GM11168 (cell line): ENCODE data around the gene ZDBF2.
"Not testable (repeated sequence)": the region's sequence is repeated elsewhere in the genome, so short reads cannot be mapped to it uniquely, and the experiment has no call there.

Experiments
- in situ Hi-C: fragments of 300-500 bp; cut with MboI; formaldehyde crosslinking; loops from one replicate; pipeline ENCODE4 v1.12.0; 2022; ENCODE audit warnings: low sequenced_read_pairs; ENCODE audit not compliant: unreplicated experiment

The ZDBF2 gene

DNA sequence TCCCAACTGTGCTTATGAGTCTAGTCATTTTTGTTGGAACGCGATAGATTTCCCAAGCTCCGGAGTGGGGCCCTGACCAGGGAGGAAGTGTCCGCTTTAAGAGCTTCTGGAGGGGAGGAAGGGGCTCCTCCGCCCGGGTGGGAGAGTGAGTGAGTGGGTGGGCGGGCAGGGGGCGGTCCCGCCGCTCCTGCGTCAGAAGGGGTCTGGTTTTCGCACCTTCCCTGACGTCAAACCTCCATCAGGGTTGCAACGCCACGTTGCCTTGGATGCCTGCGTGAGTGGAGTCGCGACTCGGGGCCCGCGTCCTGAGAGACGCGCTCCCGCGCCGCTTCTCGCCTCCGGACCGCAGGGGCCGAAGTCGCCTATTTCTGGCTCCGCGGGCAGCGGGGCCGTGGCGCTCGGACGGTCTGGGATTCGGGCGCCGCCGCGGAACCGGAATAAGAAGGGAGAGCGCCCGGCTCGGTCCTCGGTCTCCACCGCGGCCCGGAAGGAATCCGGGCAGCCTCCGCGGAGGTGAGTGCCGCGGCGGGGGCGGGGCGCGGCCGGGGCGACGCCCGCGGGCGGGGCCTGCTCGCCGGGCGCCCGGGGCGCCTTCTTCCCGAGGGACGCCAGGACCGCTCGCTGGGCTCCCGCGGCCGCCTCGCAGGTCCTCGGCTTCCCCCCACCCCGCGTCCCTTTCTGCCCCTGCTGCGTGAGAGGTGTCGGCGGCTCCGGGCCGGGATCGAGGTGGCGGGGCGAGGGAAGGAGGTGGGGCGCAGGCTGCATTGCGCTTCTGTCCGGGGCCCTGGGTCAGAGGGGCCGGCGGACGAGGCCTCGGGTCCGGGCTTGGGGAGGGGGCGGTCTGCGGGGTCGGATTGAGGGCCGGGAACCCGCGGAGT, at the start of gene ZDBF2:
Gene ZDBF2 (plus strand): TSS at position 230 of the 878 bp plus-strand sequence. CDS start 7,187 bp downstream, outside the sequence.
- in situ Hi-C loops: no loop called here

DNA sequence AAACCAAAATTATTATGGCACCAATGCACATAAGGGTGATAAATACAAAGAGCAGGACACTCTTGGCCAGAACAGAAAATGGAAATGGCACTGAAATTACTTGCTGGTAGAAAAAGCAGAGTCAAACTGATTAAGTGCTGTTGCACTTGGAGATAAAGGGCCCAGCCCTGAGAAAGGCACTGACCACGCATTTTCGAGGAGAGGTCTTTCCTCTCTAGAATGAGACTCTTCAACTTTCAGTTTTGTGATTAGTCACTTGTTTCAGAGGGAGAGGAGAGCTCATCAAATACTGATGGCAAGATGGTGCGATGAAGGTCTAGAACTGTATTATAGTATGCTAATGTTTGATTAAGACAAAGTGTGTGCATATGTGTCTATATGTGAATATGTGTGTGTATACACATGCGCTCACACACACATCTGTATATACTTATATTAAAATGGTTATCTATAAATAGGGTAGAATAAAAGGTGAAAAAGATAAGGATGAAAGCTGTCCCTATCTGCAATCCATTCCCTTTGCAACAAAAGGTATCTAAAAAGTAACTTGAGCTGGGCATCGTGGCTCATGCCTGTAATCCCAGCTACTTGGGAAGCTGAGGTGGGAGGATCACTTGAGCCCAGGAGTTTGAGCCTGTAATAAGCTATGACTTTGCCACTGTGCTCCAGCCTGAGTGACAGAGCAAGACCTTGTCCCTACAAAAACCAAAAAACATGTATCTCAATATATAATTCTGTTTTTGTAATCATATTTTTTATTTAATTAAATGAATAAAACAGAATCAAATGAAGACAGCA, 48.8 kb upstream of the ZDBF2 start:
- in situ Hi-C loops: no loop called here

GRCh38 chr2:206228636-206229035, 45.8 kb upstream of the ZDBF2 start:
- in situ Hi-C loops: not testable (repeated sequence)

- in situ Hi-C loops: no loop called here
These were observed 44.8 kb upstream of the ZDBF2 start for GRCh38 chr2:206229642-206230041.

GRCh38 chr2:206230060-206230762, 44.3 kb upstream of the ZDBF2 start:
- in situ Hi-C loops: no loop called here

DNA sequence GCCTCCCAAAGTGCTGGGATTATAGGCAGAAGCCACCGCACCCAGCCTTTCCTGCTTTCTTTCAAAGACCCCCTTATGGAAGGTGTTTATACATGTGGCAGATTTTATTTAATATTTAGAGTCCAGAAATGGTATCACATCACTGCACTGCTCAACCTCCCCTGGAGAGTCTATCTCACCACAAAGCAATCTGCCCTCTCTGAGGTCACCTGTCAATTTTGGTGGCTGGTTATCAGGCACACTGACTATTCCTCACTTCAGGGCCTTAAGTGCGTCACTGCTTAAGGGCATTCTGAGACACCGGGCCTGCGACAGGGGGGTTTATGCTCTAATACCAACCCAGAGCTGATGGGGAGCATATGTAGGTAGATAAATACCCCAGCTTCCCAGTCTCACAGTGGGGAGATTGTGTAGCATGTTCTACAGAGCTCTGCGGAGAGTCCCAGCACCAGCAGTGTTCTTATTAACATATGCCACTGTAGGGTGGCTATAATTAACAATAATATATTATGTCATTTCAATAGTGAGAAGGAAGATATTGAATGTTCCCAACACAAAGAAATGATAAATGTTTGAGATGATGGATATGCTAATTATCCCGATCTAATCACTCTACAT, 42.7 kb upstream of the ZDBF2 start:
- in situ Hi-C loops: no loop called here

DNA sequence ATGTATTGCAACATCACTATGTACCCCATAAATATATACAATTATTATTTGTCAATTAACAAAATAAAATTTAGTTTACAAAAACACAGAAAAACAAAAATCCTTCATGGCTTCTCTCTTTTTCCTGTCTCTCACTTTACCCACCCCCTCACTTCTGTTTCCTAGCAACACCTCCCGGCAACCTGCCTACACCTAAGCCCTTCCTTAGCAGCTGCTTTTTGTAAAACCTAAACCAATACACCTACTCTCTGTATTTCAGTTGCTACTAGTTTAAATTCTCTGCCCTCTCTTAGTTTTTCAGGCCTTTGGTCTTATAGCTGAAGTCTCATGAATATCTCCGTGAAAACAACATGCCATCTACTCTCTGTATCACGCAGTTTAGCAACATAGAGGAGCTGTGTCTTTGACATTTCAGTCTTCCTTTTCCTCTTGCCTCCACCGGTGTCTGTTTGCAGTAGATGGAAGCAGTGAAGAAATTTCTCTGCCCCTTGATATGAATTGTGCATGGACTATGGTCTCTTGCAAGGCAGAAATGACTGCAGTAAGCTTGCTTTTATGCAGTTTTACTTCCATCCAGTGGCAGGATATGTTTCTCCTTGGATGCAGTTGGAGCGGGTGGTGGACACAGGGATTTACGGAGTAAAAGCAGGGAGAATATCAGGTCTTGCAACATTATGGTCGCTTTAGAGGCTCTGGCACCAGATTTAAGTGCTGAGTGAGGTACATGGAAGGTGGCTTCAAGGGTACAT, 42.0 kb upstream of the ZDBF2 start:
- in situ Hi-C loops: no loop called here

- in situ Hi-C loops: no loop called here
These were observed 35.3 kb upstream of the ZDBF2 start for GRCh38 chr2:206239157-206239556.

- in situ Hi-C loops: no loop called here
These were observed 34.1 kb upstream of the ZDBF2 start for GRCh38 chr2:206240327-206240726.

DNA sequence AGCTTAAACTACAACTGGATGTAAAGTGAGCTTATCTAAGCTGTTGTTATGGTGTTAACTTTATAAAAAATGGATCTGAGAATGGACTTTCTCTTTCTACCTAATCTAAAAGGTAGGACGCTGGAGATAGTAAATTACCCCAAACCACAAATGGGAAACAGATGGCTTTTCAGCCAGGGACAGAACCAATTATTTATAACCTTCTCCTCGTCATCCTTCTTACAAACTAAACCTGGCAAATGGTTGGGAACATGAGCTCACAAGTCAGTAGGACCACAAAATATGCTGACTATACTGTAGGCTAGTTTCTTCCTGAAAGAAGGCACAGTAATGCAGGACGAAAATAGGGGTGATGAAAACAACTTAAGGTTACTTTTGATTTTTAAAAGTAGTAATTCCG, 32.7 kb upstream of the ZDBF2 start:
- in situ Hi-C loops: no loop called here

DNA sequence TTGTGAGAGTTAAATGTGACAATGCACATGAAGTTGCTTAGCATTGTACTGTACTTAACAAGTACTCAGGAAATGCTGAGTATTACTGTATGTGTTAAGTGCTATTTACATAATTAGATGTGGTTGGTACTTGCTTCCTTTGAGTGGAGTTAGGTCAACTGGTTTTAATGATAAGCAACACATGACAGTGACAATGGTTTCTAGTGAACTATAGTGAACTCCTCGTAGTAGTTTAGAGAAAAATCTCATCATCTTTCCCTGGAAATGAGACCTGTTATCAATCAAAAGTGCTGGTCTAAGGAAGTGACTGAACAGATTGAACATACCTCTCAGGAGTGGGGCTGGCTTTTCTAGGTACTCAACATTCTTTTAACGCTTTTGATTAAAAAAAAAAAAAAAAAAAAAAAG, 29.2 kb upstream of the ZDBF2 start:
- in situ Hi-C loops: no loop called here

DNA sequence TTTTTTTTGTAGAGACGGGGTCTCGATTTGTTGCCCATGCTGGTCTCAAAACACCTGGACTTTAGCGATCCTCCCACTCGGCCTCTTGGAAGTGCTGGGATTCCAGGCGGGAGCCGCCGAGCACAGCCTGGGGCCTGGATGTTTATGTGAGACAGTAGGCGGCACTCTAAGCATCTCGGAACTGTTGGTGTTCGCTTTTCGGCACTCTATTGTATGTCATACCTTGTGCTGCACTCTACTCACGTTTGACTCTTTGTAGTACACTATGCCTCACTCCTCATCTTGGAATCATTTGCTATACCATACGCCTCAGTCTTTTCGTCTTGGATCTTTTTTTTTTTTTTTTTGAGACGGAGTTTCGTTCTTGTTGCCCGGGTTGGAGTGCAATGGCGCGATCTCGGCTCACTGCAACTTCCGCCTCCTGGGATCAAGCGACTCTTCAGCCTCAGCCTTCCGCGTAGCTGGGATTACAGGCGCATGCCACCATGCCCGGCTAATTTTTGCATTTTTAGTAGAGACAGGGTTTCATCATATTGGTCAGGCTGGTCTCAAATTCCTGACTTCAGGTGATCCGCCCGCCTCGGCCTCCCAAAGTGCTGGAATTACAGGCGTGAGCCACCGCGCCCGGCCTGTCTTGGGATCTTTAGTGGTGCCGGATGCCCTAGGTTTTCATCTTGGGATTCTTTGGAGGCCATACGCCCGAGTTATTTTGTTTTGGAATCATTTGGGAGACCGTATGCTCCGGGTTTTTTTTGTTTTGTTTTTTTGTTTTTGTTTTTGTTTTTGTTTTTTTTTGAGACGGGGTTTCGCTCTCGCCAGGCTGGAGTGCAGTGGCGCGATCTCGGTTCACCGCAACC, 24.2 kb upstream of the ZDBF2 start:
- in situ Hi-C loops: no loop called here

DNA sequence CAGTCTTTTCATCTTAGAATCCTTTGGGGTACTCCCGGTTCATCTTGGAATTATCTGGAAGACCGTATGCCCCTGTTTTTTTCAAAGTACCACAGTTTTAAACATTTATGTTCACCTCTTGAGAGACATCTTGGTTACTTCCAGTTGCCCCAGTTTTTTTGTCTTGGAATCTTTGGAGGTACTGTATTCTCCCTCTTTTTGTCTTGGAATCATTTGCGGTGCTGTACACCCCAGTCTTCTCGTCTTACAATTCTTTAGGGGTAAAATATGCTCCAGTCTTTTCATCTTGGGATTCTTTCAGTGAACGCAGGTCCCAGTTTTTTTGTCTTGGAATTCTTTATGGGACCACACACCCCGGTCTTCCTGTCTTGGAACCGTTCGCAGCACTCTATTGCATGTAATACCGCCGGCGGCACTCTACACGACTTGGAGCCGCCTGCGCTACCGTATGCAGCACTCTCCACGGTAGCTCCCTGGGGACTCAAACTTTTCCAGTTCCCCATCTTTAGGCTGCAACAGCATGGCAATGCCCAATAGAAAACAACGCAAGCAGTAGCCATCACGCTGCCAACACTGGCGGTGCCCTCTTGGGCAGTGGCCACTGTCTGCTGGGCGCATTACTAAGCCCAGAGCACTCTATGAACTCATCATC, 21.2 kb upstream of the ZDBF2 start:
- in situ Hi-C loops: no loop called here

DNA sequence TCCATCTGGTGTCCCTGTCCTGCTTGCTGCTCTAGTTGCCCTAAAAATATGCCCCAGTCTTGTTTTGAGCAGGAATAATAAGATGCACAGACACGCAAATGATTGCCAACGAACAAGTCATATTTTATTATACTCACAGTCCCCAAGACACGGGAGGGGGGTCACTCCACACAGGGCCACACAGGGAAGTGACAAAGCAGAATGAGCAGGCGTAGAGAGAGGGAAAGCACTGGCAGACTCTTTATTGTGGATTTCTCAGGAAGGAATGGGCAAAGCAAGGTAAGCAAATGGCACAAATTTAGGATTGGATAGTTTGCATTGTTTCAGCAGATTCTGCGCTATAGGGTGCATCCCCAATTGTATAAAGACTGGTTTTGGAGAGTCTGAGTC, 20.7 kb upstream of the ZDBF2 start:
- in situ Hi-C loops: no loop called here

GRCh38 chr2:206255003-206255402, 19.5 kb upstream of the ZDBF2 start:
- in situ Hi-C loops: no loop called here

- in situ Hi-C loops: no loop called here
These were observed 17.7 kb upstream of the ZDBF2 start for GRCh38 chr2:206256706-206257205.

DNA sequence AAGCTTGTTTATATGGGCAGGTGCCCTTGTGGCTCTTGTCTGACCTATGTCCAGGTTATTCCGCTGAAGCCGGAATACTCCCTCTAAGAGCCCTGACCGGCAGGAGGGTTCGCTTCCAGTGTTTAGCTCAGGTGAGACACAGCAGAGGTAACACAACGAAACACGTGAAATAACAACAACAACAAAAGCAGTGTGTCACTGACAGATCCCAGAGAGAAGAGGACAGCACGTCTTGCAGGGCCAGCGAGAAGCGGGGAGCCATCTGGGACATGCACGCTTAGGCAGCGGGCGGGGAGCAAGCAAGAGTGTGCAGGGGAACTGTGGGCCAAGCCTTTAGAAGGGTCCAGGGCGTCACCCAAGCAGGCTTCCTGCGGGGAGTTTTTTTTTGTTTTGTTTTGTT, 17.1 kb upstream of the ZDBF2 start:
- in situ Hi-C loops: no loop called here

- in situ Hi-C loops: no loop called here
These were observed 16.6 kb upstream of the ZDBF2 start for GRCh38 chr2:206257861-206258260.
